Erythroblast (primary cell): Measurements from ENCODE around the gene C11orf21.

Experiments used
- GATA1 ChIP-seq: IDR thresholded peaks from 2 replicates; pipeline ENCODE4 v1.6.1; 2011; ENCODE audit warnings: low read depth, mild to moderate bottlenecking, control low read depth, low read length, moderate library complexity
- POLR2A ChIP-seq: IDR thresholded peaks from 2 replicates; pipeline ENCODE4 v1.6.1; 2011; ENCODE audit warnings: mild to moderate bottlenecking, low read length

DNA sequence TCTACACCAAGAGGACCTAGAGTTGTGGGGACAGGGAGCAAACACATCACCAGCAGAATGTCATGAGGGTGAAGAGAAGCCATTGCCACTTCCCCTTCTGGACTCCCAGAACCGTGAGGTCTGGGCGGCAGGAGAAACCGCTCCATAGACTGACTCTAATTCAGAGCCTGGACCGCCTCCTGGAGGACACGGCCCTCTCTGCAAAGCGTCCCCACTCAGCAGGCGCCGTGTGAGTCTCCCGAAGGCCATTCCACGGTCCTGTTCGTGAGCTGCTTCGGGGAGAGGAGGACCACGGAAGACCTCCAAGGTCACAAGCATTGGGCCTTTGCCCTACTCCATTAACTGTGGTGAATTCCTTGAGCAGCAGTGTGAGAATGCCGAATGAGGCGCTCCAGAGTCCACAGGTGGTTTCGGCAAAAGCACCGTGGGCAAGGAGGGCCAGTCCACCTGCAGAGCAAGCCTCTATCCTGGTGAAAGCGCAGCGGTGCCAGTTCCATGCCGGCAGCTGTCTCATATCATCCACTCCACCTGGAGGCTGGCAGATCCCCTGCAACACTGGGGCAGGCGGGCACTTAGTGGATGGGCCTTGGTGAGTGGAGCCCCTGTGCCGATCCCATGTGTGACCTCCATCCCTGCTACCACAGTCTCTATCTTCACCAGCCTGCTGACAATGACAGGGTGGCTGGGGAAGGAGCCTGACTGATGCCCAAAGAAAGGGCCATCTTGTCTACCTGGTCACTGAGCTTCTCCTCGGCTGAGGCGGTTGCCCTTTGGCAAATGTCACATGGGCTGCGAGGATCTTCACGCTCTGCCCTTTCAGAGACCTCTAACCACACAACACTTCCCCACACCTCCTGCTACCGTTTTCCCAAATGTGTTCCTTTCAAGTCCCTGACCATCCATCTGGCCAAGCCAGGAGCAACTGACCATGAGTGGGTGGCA is 7.5 kb downstream of the C11orf21 start:
- TF ChIP-seq POLR2A (peak; percentile 49), GATA1 (no peak)
